HepG2 (cell line): ENCODE measurements around the gene EOGT. TPM values are rescaled to one million over a fixed set of nuclear protein-coding genes. Genes with fewer than 3 reads are reported as not detected.
A peak's percentile ranks its signal among the peaks of the same experiment; 100 is the strongest.

Source experiments
- EEA1 ChIP-seq: sonication (generic); formaldehyde crosslinking; IDR thresholded peaks from 2 replicates; pipeline ENCODE4 v1.5.1; 2020; ENCODE audit warnings: mild to moderate bottlenecking, missing genetic modification reagents, borderline replicate concordance
- ETS1 ChIP-seq: sonication (generic); formaldehyde crosslinking; IDR thresholded peaks from 2 replicates; pipeline ENCODE4 v1.4.0; 2020; ENCODE audit warnings: missing genetic modification reagents
- FOXJ3 ChIP-seq: sonication (generic); formaldehyde crosslinking; IDR thresholded peaks from 2 replicates; pipeline ENCODE4 v1.4.0; 2020; ENCODE audit warnings: missing genetic modification reagents, mild to moderate bottlenecking, borderline replicate concordance
- FOXM1 ChIP-seq: sonication (generic); formaldehyde crosslinking; IDR thresholded peaks from 2 replicates; pipeline ENCODE4 v1.5.0; 2020; ENCODE audit warnings: missing genetic modification reagents
- PAF1 ChIP-seq: IDR thresholded peaks from 2 replicates; pipeline ENCODE4 v1.6.1; 2016; ENCODE audit warnings: missing genetic modification reagents, missing compliant biosample characterization
- REPIN1 ChIP-seq: sonication (generic); formaldehyde crosslinking; IDR thresholded peaks from 2 replicates; pipeline ENCODE4 v1.8.0; 2022; ENCODE audit warnings: missing genetic modification reagents, low read depth, mild to moderate bottlenecking, borderline replicate concordance
- RFX3 ChIP-seq: IDR thresholded peaks from 2 replicates; pipeline ENCODE4 v1.6.1; 2016; ENCODE audit warnings: missing biosample characterization, missing genetic modification reagents
- RNF219 ChIP-seq: sonication (generic); formaldehyde crosslinking; IDR thresholded peaks from 2 replicates; pipeline ENCODE4 v1.5.0; 2020; ENCODE audit warnings: mild to moderate bottlenecking, missing genetic modification reagents
- SKI ChIP-seq: fragments of 450-650 bp; IDR thresholded peaks from one replicate; pipeline ENCODE4 v1.6.1; 2018; ENCODE audit warnings: mild to moderate bottlenecking; ENCODE audit not compliant: partially characterized antibody
- SMYD3 ChIP-seq: sonication (generic); formaldehyde crosslinking; IDR thresholded peaks from 2 replicates; pipeline ENCODE4 v1.8.1; 2023; ENCODE audit warnings: mild to moderate bottlenecking, missing genetic modification reagents
- SNAPC4 ChIP-seq: sonication (generic); formaldehyde crosslinking; IDR thresholded peaks from 2 replicates; pipeline ENCODE4 v1.4.0; 2020; ENCODE audit warnings: mild to moderate bottlenecking, missing genetic modification reagents
- SNAPC5 ChIP-seq: sonication (generic); formaldehyde crosslinking; IDR thresholded peaks from 2 replicates; pipeline ENCODE4 v1.8.1; 2023; ENCODE audit warnings: mild to moderate bottlenecking, missing genetic modification reagents, borderline replicate concordance
- TBP ChIP-seq: sonication (generic); formaldehyde crosslinking; IDR thresholded peaks from 2 replicates; pipeline ENCODE4 v1.5.0; 2020; ENCODE audit warnings: missing genetic modification reagents
- ZBTB44 ChIP-seq: sonication (generic); formaldehyde crosslinking; IDR thresholded peaks from 2 replicates; pipeline ENCODE4 v1.4.0; 2020; ENCODE audit warnings: missing genetic modification reagents
- ZNF256 ChIP-seq: sonication (generic); formaldehyde crosslinking; conservative IDR thresholded peaks from 2 replicates; pipeline ENCODE4 v1.4.0; 2020; ENCODE audit warnings: missing genetic modification reagents
- ZNF275 ChIP-seq: sonication (generic); formaldehyde crosslinking; IDR thresholded peaks from 2 replicates; pipeline ENCODE4 v1.8.0; 2022; ENCODE audit warnings: missing genetic modification reagents, mild to moderate bottlenecking, inconsistent platforms, borderline replicate concordance
- ZNF572 ChIP-seq: sonication (generic); formaldehyde crosslinking; IDR thresholded peaks from 2 replicates; pipeline ENCODE4 v1.5.1; 2020; ENCODE audit warnings: mild to moderate bottlenecking, missing genetic modification reagents
- ZNF766 ChIP-seq: sonication (generic); formaldehyde crosslinking; IDR thresholded peaks from 2 replicates; pipeline ENCODE4 v1.5.0; 2020; ENCODE audit warnings: missing genetic modification reagents, borderline replicate concordance
- polyA plus RNA-seq, 8 experiments: library from polyadenylated mRNA; depleted of rRNA in 3 of 8; stranded (reverse) in 7 of 8; unstranded in 1 of 8; fragments of >200 nt; fragmentation: Illumina TruSeq in 4 of 8; extraction: Trizol in 4 of 8; gene quantifications; 2 replicates each; pipeline versions ENCODE4 v1.2.1 to v1.2.3, GENCODE V29; 2011 to 2016; ENCODE audit warnings: low read depth in 4 of 8, missing spikeins in 1 of 8, mixed read lengths in 1 of 8; ENCODE audit not compliant: insufficient read depth in 1 of 8
- total RNA-seq, 5 experiments: library from RNA; depleted of rRNA; stranded (reverse); fragments of >200 nt; fragmentation: Illumina TruSeq; extraction: Trizol; gene quantifications; 2 replicates each; pipeline ENCODE4 v1.2.3, GENCODE V29; 2016; ENCODE audit warnings: low read depth in 1 of 5

The EOGT gene
- total and polyA plus RNA-seq, 2 of the 13 experiments (the other 11 are each of a cell fraction or from before 2014, with no cell fraction given) = 4.5 to 18.6 TPM

GRCh38 chr3:69014022-69014580 lies 617 bp upstream of the EOGT start (continued):
- TF ChIP-seq FOXJ3 (CRISPR knock-in tag) (no peak), ZNF256 (CRISPR knock-in tag) (0 out of 2 replicates have a peak, but pooled peaks have one; percentile 2), SNAPC4 (peak; percentile 69), SKI (no peak), SNAPC5 (CRISPR knock-in tag) (no peak), ZBTB44 (no peak), ETS1 (CRISPR knock-in tag) (no peak), FOXM1 (CRISPR knock-in tag) (no peak), PAF1 (CRISPR knock-in tag) (no peak), TBP (no peak), REPIN1 (no peak), EEA1 (CRISPR knock-in tag) (no peak), ZNF572 (no peak), RNF219 (CRISPR knock-in tag) (no peak), RFX3 (CRISPR knock-in tag) (no peak), ZNF766 (CRISPR knock-in tag) (no peak), ZNF275 (CRISPR knock-in tag) (peak; percentile 15; the same call in 1 of the 2 replicates), SMYD3 (CRISPR knock-in tag) (no peak)
